Heart right ventricle (tissue), 16 donors: ENCODE results near the gene TUB. TPM values are rescaled to one million over a fixed set of nuclear protein-coding genes. Genes with fewer than 3 reads are reported as not detected.

Experiments used
- ATAC-seq, 8 donors: fragments of 200-7000 bp; cut with Tn5 transposase; one replicate each; pipeline ENCODE4 v1.9.1; 2020; ENCODE audit warnings: mild to moderate bottlenecking in 8 of 8, moderate library complexity in 8 of 8, moderate number of reproducible peaks in 1 of 8
- DNase-seq, 2 donors: peaks; one replicate each; pipeline ENCODE4 v3.0.0-alpha.2; 2020
- H3K27ac ChIP-seq, 10 donors: fragments of 200-600 bp; sonication (generic) in 2 of 10; one replicate each; pipeline versions ENCODE4 v1.5.0 to v1.8.0; 2020 to 2022; ENCODE audit warnings: mild to moderate bottlenecking in 3 of 10
- H3K27me3 ChIP-seq, 7 donors: fragments of 200-600 bp; one replicate each; pipeline ENCODE4 v1.8.0; 2021 to 2022; ENCODE audit warnings: mild to moderate bottlenecking in 2 of 7
- H3K36me3 ChIP-seq, 9 donors: fragments of 200-600 bp; sonication (generic) in 1 of 9; one replicate each; pipeline versions ENCODE4 v1.5.0 to v1.8.0; 2020 to 2022; ENCODE audit warnings: mild to moderate bottlenecking in 2 of 9
- H3K4me1 ChIP-seq, 9 donors: fragments of 200-600 bp; sonication (generic) in 1 of 9; one replicate each; pipeline versions ENCODE4 v1.5.0 to v1.8.0; 2020 to 2022; ENCODE audit warnings: mild to moderate bottlenecking in 4 of 9
- H3K4me3 ChIP-seq, 10 donors: fragments of 200-600 bp; sonication (generic) in 2 of 10; one replicate each; pipeline versions ENCODE4 v1.5.0 to v1.8.0; 2020 to 2022; ENCODE audit warnings: mild to moderate bottlenecking in 7 of 10, moderate library complexity in 2 of 10
- H3K9me3 ChIP-seq, 11 donors: fragments of 200-600 bp in 10 of 11; sonication (generic) in 2 of 11; one replicate each; pipeline versions ENCODE4 v1.5.0 to v1.8.0; 2013 to 2022; ENCODE audit warnings: mild to moderate bottlenecking in 2 of 11, control low read depth in 1 of 11, moderate library complexity in 1 of 11
- WGBS, 2 donors: extraction: QIAGEN DNeasy Blood & Tissue Kit; methylation state at CpG; one replicate each; pipeline ENCODE4 v1.1.7; 2013; ENCODE audit warnings: inconsistent platforms in 1 of 2; 5-methylcytosine and 5-hydroxymethylcytosine counted together
- intact Hi-C, 10 donors: fragments of 100-400 bp; cut with DNase I; formaldehyde crosslinking; loops; one replicate each; pipeline versions ENCODE4 v1.11.1 to v1.14.2; 2022
- polyA plus RNA-seq, 2 donors: library from polyadenylated mRNA; stranded (reverse); fragments of 200-250 nt; gene quantifications; one replicate each; pipeline ENCODE4 v1.2.3, GENCODE V29; 2013
- total RNA-seq, 10 donors: library from RNA; stranded (reverse); fragmentation: NEBNext Ultra II Directional in 3 of 10; extraction: Animal tissue kit (Norgen Biotek cat#: 25700) in 3 of 10; gene quantifications; one replicate each; pipeline versions ENCODE4 v1.2.1 to v1.2.4, GENCODE V29; 2021 to 2023
- TF ChIP-seq, protein P1 (sequence below), 9 donors: fragments of 200-600 bp; sonication (generic) in 2 of 9; IDR thresholded peaks; one replicate each; pipeline versions ENCODE4 v1.5.0 to v1.8.0; 2021 to 2022; ENCODE audit warnings: antibody characterized with exemption in 9 of 9, mild to moderate bottlenecking in 5 of 9, moderate library complexity in 1 of 9
- donor health status: Arrhythmogenic right ventricular cardiomyopathy.
- donor health status: ischemic (EF 13 %, LVEDD 7.1; RV severe dilation, severe dysfunction).
- donor health status: healthy with polysubstance abuse.
- donor health status: DM: no; HTN: yes; CAD: no.
- donor health status: DM: no; HTN: no; CAD: no.
- donor health status: ischemic (EF 25% LVEDD 6.9; RV normal size, moderate dysfunction).
- donor health status: ischemic (EF 25% LVEDD 5.7; RV mildly dilated, moderate dysfunction).
- donor health status: healthy.
- donor health status: DM: yes; HTN: yes; CAD: no.
- donor health status: Ischemic cardiomyopathy.
- donor health status: ischemic (EF 35%, LVEDD 5.7; RV mildly dilated, moderate dysfunction).
- donor health status: nonischemic (EF 11% LVEDD 7.7; RV severe dilation, severe dysfunction).
- donor health status: DM: yes; HTN: yes; CAD: no.
- donor health status: PGD.
- donor health status: ischemic (EF 29% LVEDD 5.4; RV normal size, mild dysfunction).
- donor health status: nonischemic (EF 23%, LVEDD 6.1; RV moderate dilation, normal function).

TUB gene
- total and polyA plus RNA-seq, 12 donors, result 2.4 to 28.2 (median 18.9) TPM

DNA sequence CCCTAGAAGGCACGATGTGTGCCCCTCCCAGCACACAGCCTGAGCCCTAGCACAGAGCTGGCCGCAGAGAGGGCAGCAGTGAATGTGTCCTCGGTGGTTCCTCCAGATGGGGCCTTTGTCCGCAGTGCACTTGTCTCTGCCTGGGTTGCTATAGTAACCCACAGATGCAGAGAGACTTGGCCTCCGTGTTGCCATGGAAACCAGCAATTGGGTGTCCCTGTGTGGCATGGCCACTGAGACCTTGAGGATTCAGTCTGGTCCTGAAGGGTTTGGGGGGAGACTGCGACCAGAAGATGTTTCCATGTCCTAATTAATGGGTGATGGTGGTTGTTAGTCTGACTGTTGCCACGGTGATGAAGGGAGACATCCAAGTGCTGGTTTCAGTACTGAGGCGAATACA, 42.6 kb upstream of the TUB start:
- Histone ChIP-seq H3K27me3 (no peaks in the 10 kb centered on the region), H3K9me3 (no peaks in the 10 kb centered on the region), H3K27ac (no peak overlapping the region), H3K36me3 (no peaks in the 10 kb centered on the region), H3K4me3 (no peak overlapping the region), H3K4me1 (peaks cover 3 to 22% (median 13%) of the 10 kb centered on the region in 9 donors)
- WGBS, 2 donors, result 88 to 89% methylated on average over 8 of the region's 8 CpGs
- DNase-seq (no peak), ATAC-seq (no peak)
- TF ChIP-seq, protein P1, sequence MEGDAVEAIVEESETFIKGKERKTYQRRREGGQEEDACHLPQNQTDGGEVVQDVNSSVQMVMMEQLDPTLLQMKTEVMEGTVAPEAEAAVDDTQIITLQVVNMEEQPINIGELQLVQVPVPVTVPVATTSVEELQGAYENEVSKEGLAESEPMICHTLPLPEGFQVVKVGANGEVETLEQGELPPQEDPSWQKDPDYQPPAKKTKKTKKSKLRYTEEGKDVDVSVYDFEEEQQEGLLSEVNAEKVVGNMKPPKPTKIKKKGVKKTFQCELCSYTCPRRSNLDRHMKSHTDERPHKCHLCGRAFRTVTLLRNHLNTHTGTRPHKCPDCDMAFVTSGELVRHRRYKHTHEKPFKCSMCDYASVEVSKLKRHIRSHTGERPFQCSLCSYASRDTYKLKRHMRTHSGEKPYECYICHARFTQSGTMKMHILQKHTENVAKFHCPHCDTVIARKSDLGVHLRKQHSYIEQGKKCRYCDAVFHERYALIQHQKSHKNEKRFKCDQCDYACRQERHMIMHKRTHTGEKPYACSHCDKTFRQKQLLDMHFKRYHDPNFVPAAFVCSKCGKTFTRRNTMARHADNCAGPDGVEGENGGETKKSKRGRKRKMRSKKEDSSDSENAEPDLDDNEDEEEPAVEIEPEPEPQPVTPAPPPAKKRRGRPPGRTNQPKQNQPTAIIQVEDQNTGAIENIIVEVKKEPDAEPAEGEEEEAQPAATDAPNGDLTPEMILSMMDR (IDR thresholded peaks at IDR 0.05), result no peak
- intact Hi-C loops, result loop anchor here in 2 of 10 donors (5.0 to 10.0 kb wide), 2 partner anchors 54 to 56 kb away; no protein-coding TSS in a partner anchor

DNA sequence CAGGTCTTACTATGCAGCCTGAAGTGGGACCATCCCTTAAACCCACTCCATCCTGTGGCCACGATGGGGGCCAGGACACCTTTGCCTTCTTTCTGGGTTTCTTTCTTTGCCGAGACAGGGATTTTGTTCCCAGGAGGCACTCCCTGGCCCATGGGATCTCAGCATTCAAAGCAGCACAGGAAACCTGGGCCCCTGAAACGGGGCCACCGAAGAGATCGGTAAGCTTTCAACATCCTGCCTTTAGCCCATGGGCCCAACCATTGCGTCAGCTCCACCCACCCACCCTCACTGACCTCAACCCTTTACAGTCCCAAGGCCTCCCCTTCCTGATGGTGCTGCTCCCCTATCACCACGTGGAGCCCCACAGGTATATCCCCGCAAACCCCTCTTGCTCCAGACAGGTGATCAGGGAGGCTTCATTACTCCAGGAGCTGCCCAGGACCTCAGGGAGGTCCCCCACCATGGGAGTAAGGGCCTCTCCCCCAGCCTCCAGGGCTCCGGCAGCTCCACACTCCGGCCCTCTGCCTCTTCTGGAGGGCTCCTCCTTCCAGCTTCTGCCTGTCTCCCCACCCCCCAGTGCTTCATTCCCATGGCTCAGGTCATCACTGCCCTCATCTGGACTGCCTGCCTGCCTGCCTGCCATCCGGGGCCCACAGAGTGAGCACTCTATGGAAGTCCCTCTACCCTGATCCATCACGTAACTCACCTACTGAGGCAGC, 42.0 kb upstream of the TUB start:
- DNase-seq (no peak), ATAC-seq (no peak)
- peaks cover 3 to 18% (median 10%) of the 10 kb centered on the region in 9 donors for H3K4me1 ChIP-seq
- TF ChIP-seq, protein P1 (IDR thresholded peaks at IDR 0.05), result no peak
- H3K27ac ChIP-seq, result no peak overlapping the region
- H3K4me3 ChIP-seq, result no peak overlapping the region
- WGBS, 2 donors, result 86 to 92% methylated on average over 12 of the region's 12 CpGs
- no peaks in the 10 kb centered on the region for H3K27me3 ChIP-seq
- H3K9me3 ChIP-seq, result no peaks in the 10 kb centered on the region
- intact Hi-C loops, result loop anchor here in 2 of 10 donors (5.0 to 10.0 kb wide), 2 partner anchors 53 to 56 kb away; no protein-coding TSS in a partner anchor
- no peaks in the 10 kb centered on the region for H3K36me3 ChIP-seq

DNA sequence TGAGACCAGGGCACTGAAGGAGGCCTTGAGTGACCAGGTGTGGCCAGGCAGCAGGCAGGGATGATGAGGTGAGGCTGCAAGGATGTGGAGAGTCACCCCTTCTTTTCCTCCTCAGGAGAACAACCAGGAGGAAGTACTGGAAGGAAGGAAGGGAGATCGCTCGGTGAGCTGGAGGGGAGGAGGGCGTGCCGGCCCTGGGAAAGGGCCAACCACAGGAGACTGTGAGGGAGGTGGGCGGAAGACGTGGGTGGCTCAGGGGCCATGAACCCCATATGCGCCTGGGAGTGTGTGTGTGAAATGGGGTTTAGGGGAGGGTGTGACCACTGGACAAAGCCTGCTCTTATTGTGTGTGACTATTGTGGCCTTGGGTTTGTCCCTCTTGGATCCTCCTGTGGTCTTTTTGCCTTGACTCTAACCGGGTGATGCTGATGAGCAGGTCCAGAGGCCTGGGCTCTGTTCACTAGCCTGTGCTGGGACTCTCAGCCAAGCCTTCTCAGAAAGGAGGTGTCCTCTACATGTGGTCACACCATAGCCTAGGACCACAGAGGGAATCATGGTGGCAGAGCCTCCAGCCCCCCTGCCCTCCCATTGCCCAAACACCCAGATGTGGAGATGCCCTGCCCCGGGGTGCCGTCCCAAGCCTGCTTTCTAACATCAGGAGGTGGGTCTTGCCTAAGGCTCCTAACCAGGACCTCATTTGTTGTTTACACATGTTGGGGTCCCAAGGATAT, 41.3 kb upstream of the TUB start:
- DNase-seq (no peak), ATAC-seq (no peak)
- 71 to 92% methylated on average over 10 of the region's 10 CpGs for WGBS, 2 donors
- Histone ChIP-seq H3K9me3 (no peaks in the 10 kb centered on the region), H3K27me3 (no peaks in the 10 kb centered on the region), H3K4me3 (no peak overlapping the region), H3K27ac (no peak overlapping the region), H3K36me3 (no peaks in the 10 kb centered on the region), H3K4me1 (peaks cover 3 to 18% (median 10%) of the 10 kb centered on the region in 9 donors)
- intact Hi-C loops, result loop anchor here in 2 of 10 donors (5.0 to 10.0 kb wide), 2 partner anchors 53 to 55 kb away; no protein-coding TSS in a partner anchor
- TF ChIP-seq, protein P1 (IDR thresholded peaks at IDR 0.05), result no peak

DNA sequence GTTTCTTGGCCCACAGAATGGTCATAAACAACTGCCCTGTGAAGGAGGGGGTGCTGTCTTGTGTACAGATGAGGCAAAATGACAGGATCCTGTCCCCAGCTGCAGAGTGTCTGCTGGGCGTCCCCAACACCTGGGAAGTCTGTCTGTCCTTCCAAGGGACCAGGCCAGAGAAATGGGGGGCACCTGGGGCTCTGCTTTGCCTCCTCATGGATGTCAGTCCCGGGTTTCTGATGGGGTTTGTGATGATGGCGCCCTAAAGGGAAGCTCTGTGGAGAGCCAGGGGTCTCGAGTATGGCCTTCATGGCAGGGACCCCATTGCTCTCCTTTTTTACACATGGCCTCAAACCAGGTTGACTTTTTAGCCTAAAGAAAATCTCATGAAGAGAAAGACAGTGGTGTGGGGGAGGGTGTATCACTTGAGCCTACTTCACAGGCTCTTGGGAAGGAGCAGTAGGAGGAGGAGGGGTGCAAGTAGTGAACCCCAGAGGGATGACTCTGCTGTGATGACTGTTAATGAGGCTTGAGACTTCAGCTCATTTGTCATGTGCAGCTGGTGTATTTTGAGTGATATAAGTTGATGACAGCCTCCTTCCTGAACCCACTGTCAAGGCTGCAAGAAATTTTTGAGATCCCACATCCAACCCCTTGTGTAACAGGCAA, 40.6 kb upstream of the TUB start:
- ATAC-seq (no peak), DNase-seq (no peak)
- Histone ChIP-seq H3K36me3 (no peaks in the 10 kb centered on the region), H3K4me1 (peaks cover 0 to 11% (median 8%) of the 10 kb centered on the region in 9 donors), H3K4me3 (no peak overlapping the region), H3K9me3 (no peaks in the 10 kb centered on the region), H3K27me3 (no peaks in the 10 kb centered on the region), H3K27ac (no peak overlapping the region)
- TF ChIP-seq, protein P1 (IDR thresholded peaks at IDR 0.05), result no peak
- 81 to 90% methylated on average over 4 of the region's 4 CpGs for WGBS, 2 donors
- intact Hi-C loops, result no loop called here
